Transverse colon (tissue), 4 donors: Measurements from ENCODE around the gene PLXND1. TPM values are rescaled to one million over a fixed set of nuclear protein-coding genes. Genes with fewer than 3 reads are reported as not detected.

Source experiments
- DNase-seq: peaks from one replicate; pipeline ENCODE4 v3.0.0-alpha.2; 2019
- H3K27ac ChIP-seq, 4 donors: fragments of 200-600 bp; sonication (generic); 2 replicates each; pipeline ENCODE4 v1.5.1; 2016 to 2018; ENCODE audit warnings: inconsistent platforms in 4 of 4
- H3K27me3 ChIP-seq: fragments of 200-600 bp; sonication (generic); 2 replicates; pipeline ENCODE4 v1.5.1; 2017; ENCODE audit warnings: inconsistent platforms
- H3K36me3 ChIP-seq, 4 donors: fragments of 200-600 bp; sonication (generic); 2 replicates each; pipeline ENCODE4 v1.5.1; 2017 to 2019; ENCODE audit warnings: inconsistent platforms in 4 of 4
- H3K4me1 ChIP-seq, 4 donors: fragments of 200-600 bp; sonication (generic); 2 replicates each; pipeline ENCODE4 v1.5.1; 2017 to 2020; ENCODE audit warnings: inconsistent platforms in 4 of 4
- H3K4me3 ChIP-seq, 4 donors: fragments of 200-600 bp; sonication (generic); 1 replicate in 1 of 4; 2 replicates in 3 of 4; pipeline versions ENCODE4 v1.5.1 to v1.6.1; 2017 to 2019; ENCODE audit warnings: inconsistent platforms in 4 of 4
- H3K9me3 ChIP-seq, 2 donors: fragments of 200-600 bp; sonication (generic); 2 replicates each; pipeline ENCODE4 v1.5.1; 2017 to 2019; ENCODE audit warnings: inconsistent platforms in 2 of 2
- CTCF ChIP-seq, 5 experiments: fragments of 200-600 bp in 3 of 5; fragments of 450-650 bp in 2 of 5; sonication (generic) in 3 of 5; IDR thresholded peaks; 1 replicate in 2 of 5; 2 replicates in 3 of 5; pipeline ENCODE4 v1.5.1; 2016 to 2017; ENCODE audit warnings: antibody characterized with exemption in 5 of 5, inconsistent platforms in 3 of 5, mild to moderate bottlenecking in 2 of 5, moderate library complexity in 1 of 5
- EP300 ChIP-seq: sonication (generic); formaldehyde crosslinking; IDR thresholded peaks from one replicate; pipeline ENCODE4 v1.6.1; 2017; ENCODE audit warnings: antibody characterized with exemption, low read depth
- POLR2A ChIP-seq: fragments of 450-650 bp; IDR thresholded peaks from one replicate; pipeline ENCODE4 v1.6.1; 2016; ENCODE audit warnings: antibody characterized with exemption, mild to moderate bottlenecking, moderate library complexity
- POLR2AphosphoS5 ChIP-seq, 3 donors: sonication (generic); formaldehyde crosslinking; IDR thresholded peaks; one replicate each; pipeline ENCODE4 v1.6.1; 2016; ENCODE audit warnings: antibody characterized with exemption in 3 of 3
- WGBS, 2 donors: methylation state at CpG; one replicate each; pipeline ENCODE4 v1.1.5; 2018; ENCODE audit warnings: low coverage in 1 of 2; 5-methylcytosine and 5-hydroxymethylcytosine counted together
- in situ Hi-C, 4 donors: fragments of 200-750 bp; cut with MboI; loops; one replicate each; pipeline versions ENCODE4 v1.15.0 to v1.15.1; 2017; ENCODE audit warnings: low sequenced_read_pairs in 3 of 4, low pct_ligation_motif_present in 1 of 4, low pct_unique_long_range_greater_than_20kb in 1 of 4
- intact Hi-C: fragments of 100-400 bp; cut with DNase I; formaldehyde crosslinking; loops from one replicate; pipeline ENCODE4 v1.15.1; 2023; ENCODE audit warnings: low total_unique reads
- total RNA-seq, 4 donors: library from RNA; depleted of rRNA; stranded (reverse); fragments of >200 nt; gene quantifications; one replicate each; pipeline ENCODE4 v1.1.0, GENCODE V29; 2016

PLXND1 gene
- total RNA-seq, 4 donors from 2014 or later, result 26.4 to 71.8 (median 35.8) TPM

GRCh38 chr3:129533406-129533805 lies 73.1 kb downstream of the PLXND1 start:
- no peak for DNase-seq
- 91% methylated on average over 16 of the region's 16 CpGs; no CpG with 5 or more reads in 1 of the 2 donors for WGBS, 2 donors
- no peak for TF ChIP-seq CTCF (IDR thresholded peaks at IDR 0.05)
- no peak for TF ChIP-seq POLR2AphosphoS5 (IDR thresholded peaks at IDR 0.05)
- no peak for TF ChIP-seq EP300
- no peak for TF ChIP-seq POLR2A
- Histone ChIP-seq H3K36me3 (no peaks in the 10 kb centered on the region), H3K27me3 (no peaks in the 10 kb centered on the region), H3K27ac (no peak overlapping the region), H3K4me3 (no peak overlapping the region), H3K9me3 (no peaks in the 10 kb centered on the region), H3K4me1 (no peaks in the 10 kb centered on the region)
- in situ Hi-C loops (no loop called here), intact Hi-C loops (no loop called here)

GRCh38 chr3:129532261-129532660 lies 74.2 kb downstream of the PLXND1 start:
- in situ Hi-C loops, result no loop called here
- no peak for TF ChIP-seq CTCF (IDR thresholded peaks at IDR 0.05)
- no peak for TF ChIP-seq POLR2A
- no peak for TF ChIP-seq EP300
- no peak for TF ChIP-seq POLR2AphosphoS5 (IDR thresholded peaks at IDR 0.05)
- H3K9me3 ChIP-seq, result no peaks in the 10 kb centered on the region
- intact Hi-C loops, result no loop called here
- H3K4me3 ChIP-seq, result no peak overlapping the region
- H3K27me3 ChIP-seq, result no peaks in the 10 kb centered on the region
- no peaks in the 10 kb centered on the region for H3K4me1 ChIP-seq
- no peak overlapping the region for H3K27ac ChIP-seq
- WGBS, 2 donors, result 94% methylated on average over 20 of the region's 20 CpGs; no CpG with 5 or more reads in 1 of the 2 donors
- H3K36me3 ChIP-seq, result no peaks in the 10 kb centered on the region
- DNase-seq, result no peak

GRCh38 chr3:129531699-129532098 lies 74.8 kb downstream of the PLXND1 start:
- Histone ChIP-seq H3K36me3 (no peaks in the 10 kb centered on the region), H3K27me3 (no peaks in the 10 kb centered on the region), H3K9me3 (no peaks in the 10 kb centered on the region), H3K4me1 (no peaks in the 10 kb centered on the region), H3K27ac (no peak overlapping the region), H3K4me3 (no peak overlapping the region)
- in situ Hi-C loops, result no loop called here
- WGBS, 2 donors, result 88% methylated on average over 11 of the region's 11 CpGs; no CpG with 5 or more reads in 1 of the 2 donors
- intact Hi-C loops, result no loop called here
- TF ChIP-seq CTCF (IDR thresholded peaks at IDR 0.05) (no peak), EP300 (no peak), POLR2A (no peak), POLR2AphosphoS5 (IDR thresholded peaks at IDR 0.05) (no peak)
- no peak for DNase-seq

GRCh38 chr3:129530821-129531220 lies 75.7 kb downstream of the PLXND1 start:
- TF ChIP-seq CTCF (IDR thresholded peaks at IDR 0.05) (no peak), POLR2AphosphoS5 (IDR thresholded peaks at IDR 0.05) (no peak), POLR2A (no peak), EP300 (no peak)
- Histone ChIP-seq H3K27me3 (no peaks in the 10 kb centered on the region), H3K27ac (no peak overlapping the region), H3K4me1 (no peaks in the 10 kb centered on the region), H3K36me3 (no peaks in the 10 kb centered on the region), H3K9me3 (no peaks in the 10 kb centered on the region), H3K4me3 (no peak overlapping the region)
- intact Hi-C loops, result no loop called here
- in situ Hi-C loops, result no loop called here
- no peak for DNase-seq
- WGBS, 2 donors, result 93% methylated on average over 13 of the region's 13 CpGs; no CpG with 5 or more reads in 1 of the 2 donors
